Neural cell (in vitro differentiated cells): ENCODE results near the gene HADH. TPM values are rescaled to one million over a fixed set of nuclear protein-coding genes. Genes with fewer than 3 reads are reported as not detected.

Source experiments
- H2AFZ ChIP-seq: fragments of 200-600, 300-800 bp; sonication (generic), shearing (Covaris generic); 2 replicates; pipeline ENCODE4 v1.6.0; 2014; ENCODE audit warnings: low read depth, mild to moderate bottlenecking, antibody characterized with exemption, low read length, moderate library complexity
- H3F3A ChIP-seq: fragments of 200-600 bp; shearing (Covaris generic); 2 replicates; pipeline ENCODE4 v1.6.1; 2016; ENCODE audit warnings: mild to moderate bottlenecking, moderate library complexity, mixed read lengths, antibody characterized with exemption, low read length; ENCODE audit not compliant: insufficient read depth, poor library complexity, severe bottlenecking
- H3K27ac ChIP-seq: fragments of 200-600, 300-800 bp; sonication (generic), shearing (Covaris generic); 2 replicates; pipeline ENCODE4 v1.5.1; 2014; ENCODE audit warnings: mild to moderate bottlenecking, low read length, moderate library complexity
- H3K27me3 ChIP-seq: fragments of 300-800, 200-600 bp; sonication (generic), shearing (Covaris generic); 2 replicates; pipeline ENCODE4 v1.6.0; 2014; ENCODE audit warnings: mild to moderate bottlenecking, low read depth, low read length, moderate library complexity; ENCODE audit not compliant: insufficient read depth
- H3K36me3 ChIP-seq: fragments of 300-800, 200-600 bp; sonication (generic), shearing (Covaris generic); 2 replicates; pipeline ENCODE4 v1.5.1; 2014; ENCODE audit warnings: mild to moderate bottlenecking, antibody characterized with exemption, low read length, moderate library complexity; ENCODE audit not compliant: insufficient read depth
- H3K4me2 ChIP-seq: fragments of 300-800, 200-600 bp; sonication (generic), shearing (Covaris generic); 2 replicates; pipeline ENCODE4 v1.6.0; 2014; ENCODE audit warnings: mild to moderate bottlenecking, low read length
- H3K4me3 ChIP-seq: fragments of 300-800, 200-600 bp; sonication (generic), shearing (Covaris generic); 2 replicates; pipeline ENCODE4 v1.5.1; 2014; ENCODE audit warnings: mild to moderate bottlenecking, low read length, moderate library complexity
- H3K79me2 ChIP-seq: fragments of 200-600 bp; shearing (Covaris generic); replicated peaks from 2 replicates; pipeline ENCODE4 v1.6.0; 2014; ENCODE audit warnings: mild to moderate bottlenecking, low read length, moderate library complexity; ENCODE audit not compliant: insufficient read depth
- H3K9ac ChIP-seq: fragments of 300-800, 200-600 bp; sonication (generic), shearing (Covaris generic); 2 replicates; pipeline ENCODE4 v1.6.1; 2016; ENCODE audit warnings: mild to moderate bottlenecking, low read length, mixed read lengths
- H3K9me2 ChIP-seq: fragments of 200-600 bp; shearing (Covaris generic); 2 replicates; pipeline ENCODE4 v1.6.1; 2016; ENCODE audit warnings: mild to moderate bottlenecking, low read length, mixed read lengths; ENCODE audit not compliant: insufficient read depth
- H3K9me3 ChIP-seq: fragments of 200-600, 300-800 bp; sonication (generic), shearing (Covaris generic); 2 replicates; pipeline ENCODE4 v1.6.1; 2016; ENCODE audit warnings: mild to moderate bottlenecking, mixed run types, low read length, moderate library complexity, mixed read lengths
- H4K20me1 ChIP-seq: fragments of 200-600 bp; shearing (Covaris generic); 2 replicates; pipeline ENCODE4 v1.6.1; 2016; ENCODE audit warnings: mild to moderate bottlenecking, mixed run types; ENCODE audit not compliant: insufficient read depth
- EP300 ChIP-seq: fragments of 450-650 bp; conservative IDR thresholded peaks from 2 replicates; pipeline ENCODE4 v1.6.1; 2014; ENCODE audit warnings: antibody characterized with exemption, mild to moderate bottlenecking, moderate library complexity; ENCODE audit not compliant: poor library complexity, severe bottlenecking
- EZH2 ChIP-seq: fragments of 200-600, 300-800 bp; shearing (Covaris generic), sonication (generic); IDR thresholded peaks from 2 replicates; pipeline ENCODE4 v1.6.1; 2014; ENCODE audit warnings: antibody characterized with exemption, low read length, borderline replicate concordance, mild to moderate bottlenecking; ENCODE audit not compliant: insufficient read depth, poor library complexity, severe bottlenecking
- POLR2AphosphoS5 ChIP-seq: IDR thresholded peaks from 2 replicates; pipeline ENCODE4 v1.6.1; 2012
- RAD21 ChIP-seq: fragments of 450-650 bp; conservative IDR thresholded peaks from 2 replicates; pipeline ENCODE4 v1.6.1; 2014; ENCODE audit warnings: antibody characterized with exemption, mild to moderate bottlenecking, moderate library complexity
- REST ChIP-seq: IDR thresholded peaks from 2 replicates; pipeline ENCODE4 v1.6.1; 2012; ENCODE audit warnings: borderline replicate concordance
- SMC3 ChIP-seq: fragments of 450-650 bp; conservative IDR thresholded peaks from 2 replicates; pipeline ENCODE4 v1.6.1; 2014; ENCODE audit warnings: antibody characterized with exemption, mild to moderate bottlenecking, moderate library complexity; ENCODE audit not compliant: poor library complexity
- TAF1 ChIP-seq: IDR thresholded peaks from 2 replicates; pipeline ENCODE4 v1.6.1; 2012; ENCODE audit warnings: low read depth
- polyA plus RNA-seq: library from polyadenylated mRNA; depleted of rRNA; stranded (reverse); fragments of >200 nt; gene quantifications from 2 replicates; pipeline ENCODE4 v1.2.3, GENCODE V29; 2014
- TF ChIP-seq, protein P1 (sequence below): fragments of 450-650 bp; IDR thresholded peaks from 2 replicates; pipeline ENCODE4 v1.5.1; 2014; ENCODE audit warnings: antibody characterized with exemption, mild to moderate bottlenecking, moderate library complexity; ENCODE audit not compliant: poor library complexity, severe bottlenecking

The HADH gene
- polyA plus RNA-seq, 1 donor from 2014 or later: 25.7 TPM

DNA sequence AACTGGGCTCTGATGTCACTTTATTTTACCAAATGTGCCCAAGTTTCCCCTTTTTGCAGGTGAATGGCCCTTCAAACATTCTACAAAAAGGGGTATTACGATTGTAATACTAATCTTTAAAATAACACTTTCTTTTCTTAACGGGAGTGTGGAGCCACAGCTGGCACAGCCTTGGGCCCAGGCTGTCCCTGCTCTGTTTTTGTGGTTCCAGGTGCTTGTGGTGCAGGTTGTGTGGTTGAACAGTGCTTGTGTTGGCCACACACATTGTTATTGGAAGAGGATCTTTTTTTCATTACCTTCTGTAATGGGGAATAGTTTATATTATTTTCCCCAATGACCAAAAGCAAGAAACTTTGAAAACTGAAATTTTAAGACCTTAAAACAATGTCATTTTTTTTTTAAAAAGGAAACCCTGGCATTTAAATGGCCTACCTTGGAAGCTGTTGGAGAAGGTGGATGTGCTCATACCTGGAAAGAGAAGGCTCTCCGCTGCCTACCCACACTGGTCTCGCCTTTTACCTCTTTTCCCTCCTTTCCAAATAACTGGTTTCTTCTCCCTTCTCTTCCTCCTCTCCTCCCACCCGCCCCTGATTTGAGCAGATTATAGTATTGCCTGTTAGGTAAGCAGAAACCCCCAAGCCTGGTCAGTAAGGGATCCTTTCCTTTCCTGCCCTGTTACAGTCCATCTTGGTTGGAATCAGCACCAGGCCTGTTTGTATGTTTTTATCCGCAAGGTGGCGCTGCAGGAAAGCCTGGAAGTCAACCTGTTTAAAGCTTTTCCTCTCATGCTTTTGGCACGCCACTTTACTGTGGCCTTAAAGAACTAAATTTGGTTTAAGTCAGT is 28.6 kb downstream of the HADH start:
- Histone ChIP-seq H3K4me2 (no peak overlapping the region), H3K27me3 (no peaks in the 10 kb centered on the region), H3K36me3 (peaks cover 10% of the 10 kb centered on the region), H3K79me2 (no peaks in the 10 kb centered on the region), H2AFZ (no peak overlapping the region), H4K20me1 (no peaks in the 10 kb centered on the region), H3K27ac (no peak overlapping the region), H3K4me3 (no peak overlapping the region), H3K9me2 (no peaks in the 10 kb centered on the region), H3K9me3 (no peaks in the 10 kb centered on the region), H3F3A (no peaks in the 10 kb centered on the region), H3K9ac (no peak overlapping the region)
- TF ChIP-seq, protein P1, sequence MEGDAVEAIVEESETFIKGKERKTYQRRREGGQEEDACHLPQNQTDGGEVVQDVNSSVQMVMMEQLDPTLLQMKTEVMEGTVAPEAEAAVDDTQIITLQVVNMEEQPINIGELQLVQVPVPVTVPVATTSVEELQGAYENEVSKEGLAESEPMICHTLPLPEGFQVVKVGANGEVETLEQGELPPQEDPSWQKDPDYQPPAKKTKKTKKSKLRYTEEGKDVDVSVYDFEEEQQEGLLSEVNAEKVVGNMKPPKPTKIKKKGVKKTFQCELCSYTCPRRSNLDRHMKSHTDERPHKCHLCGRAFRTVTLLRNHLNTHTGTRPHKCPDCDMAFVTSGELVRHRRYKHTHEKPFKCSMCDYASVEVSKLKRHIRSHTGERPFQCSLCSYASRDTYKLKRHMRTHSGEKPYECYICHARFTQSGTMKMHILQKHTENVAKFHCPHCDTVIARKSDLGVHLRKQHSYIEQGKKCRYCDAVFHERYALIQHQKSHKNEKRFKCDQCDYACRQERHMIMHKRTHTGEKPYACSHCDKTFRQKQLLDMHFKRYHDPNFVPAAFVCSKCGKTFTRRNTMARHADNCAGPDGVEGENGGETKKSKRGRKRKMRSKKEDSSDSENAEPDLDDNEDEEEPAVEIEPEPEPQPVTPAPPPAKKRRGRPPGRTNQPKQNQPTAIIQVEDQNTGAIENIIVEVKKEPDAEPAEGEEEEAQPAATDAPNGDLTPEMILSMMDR: peak; percentile 85
- TF ChIP-seq RAD21 (peak; percentile 84), SMC3 (peak; percentile 86), REST (no peak), POLR2AphosphoS5 (no peak), EP300 (no peak), EZH2 (no peak), TAF1 (no peak)

DNA sequence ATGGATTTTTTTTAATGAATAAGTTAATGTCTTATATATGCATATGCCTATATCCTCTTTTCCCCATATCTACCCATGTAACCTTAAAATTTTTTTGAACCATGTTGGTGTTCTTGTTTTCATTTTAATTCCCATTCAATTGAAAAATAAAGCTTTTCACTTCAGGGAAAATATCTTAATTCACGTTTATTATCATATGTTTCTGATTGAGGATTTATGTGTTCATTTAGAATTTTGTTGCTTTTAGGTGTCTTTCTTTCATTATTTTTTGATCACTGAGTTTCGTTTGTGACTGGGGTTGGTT is 29.1 kb downstream of the HADH start:
- Histone ChIP-seq H3K4me2 (no peak overlapping the region), H3K9me2 (no peaks in the 10 kb centered on the region), H3K36me3 (peaks cover 15% of the 10 kb centered on the region), H3K79me2 (no peaks in the 10 kb centered on the region), H3K9ac (no peak overlapping the region), H3K9me3 (no peaks in the 10 kb centered on the region), H3K27me3 (no peaks in the 10 kb centered on the region), H3K27ac (no peak overlapping the region), H3K4me3 (no peak overlapping the region), H3F3A (no peaks in the 10 kb centered on the region), H2AFZ (no peak overlapping the region), H4K20me1 (no peaks in the 10 kb centered on the region)
- no peak for TF ChIP-seq TAF1
- TF ChIP-seq, protein P1: no peak
- no peak for TF ChIP-seq SMC3
- peak; percentile 21 for TF ChIP-seq RAD21
